Measurements from ENCODE around the gene RHEX.

Gene RHEX

DNA sequence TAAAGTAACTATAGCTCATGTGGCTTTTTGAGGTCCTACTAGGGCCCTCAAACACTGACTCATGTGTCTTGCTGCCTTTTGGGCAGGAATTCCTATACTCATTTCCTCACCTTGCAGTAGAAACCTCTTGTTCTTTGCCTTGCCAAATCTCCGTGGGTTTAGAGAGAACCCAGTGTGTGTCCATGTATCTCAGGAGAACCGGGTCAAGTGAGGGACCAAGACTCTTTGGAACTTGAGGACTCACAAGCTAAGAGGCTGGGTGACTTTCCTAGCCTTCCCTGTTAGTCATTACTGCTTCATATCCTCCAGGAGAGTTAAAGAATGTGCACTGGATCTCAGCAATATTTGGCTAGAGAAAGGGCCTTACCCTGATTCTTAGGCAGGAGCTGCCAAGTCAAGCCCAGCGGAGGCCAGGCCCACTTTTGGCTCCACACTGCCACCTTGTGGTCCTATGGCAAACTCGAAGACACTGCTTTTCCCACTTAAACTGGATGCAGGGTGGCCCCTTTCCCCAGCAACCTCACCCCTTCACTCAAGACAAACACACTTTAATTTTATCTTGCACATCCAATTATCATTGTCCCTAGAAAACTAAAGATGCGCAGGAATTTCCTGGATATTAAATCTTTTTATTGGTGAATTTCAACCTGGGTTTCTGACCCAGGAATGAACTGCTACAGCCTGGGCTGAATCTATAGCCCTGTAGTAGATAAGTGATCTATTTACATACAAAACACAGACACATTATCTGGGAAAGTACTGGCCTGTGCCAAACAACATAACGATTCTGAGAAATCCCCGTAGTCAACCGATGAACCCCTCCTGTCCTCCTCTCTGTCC is 53.6 kb downstream of the RHEX start:
- H3K4me3 ChIP-seq (ENCODE audit: low read length), result no peak overlapping the region
- TF ChIP-seq, protein P1, sequence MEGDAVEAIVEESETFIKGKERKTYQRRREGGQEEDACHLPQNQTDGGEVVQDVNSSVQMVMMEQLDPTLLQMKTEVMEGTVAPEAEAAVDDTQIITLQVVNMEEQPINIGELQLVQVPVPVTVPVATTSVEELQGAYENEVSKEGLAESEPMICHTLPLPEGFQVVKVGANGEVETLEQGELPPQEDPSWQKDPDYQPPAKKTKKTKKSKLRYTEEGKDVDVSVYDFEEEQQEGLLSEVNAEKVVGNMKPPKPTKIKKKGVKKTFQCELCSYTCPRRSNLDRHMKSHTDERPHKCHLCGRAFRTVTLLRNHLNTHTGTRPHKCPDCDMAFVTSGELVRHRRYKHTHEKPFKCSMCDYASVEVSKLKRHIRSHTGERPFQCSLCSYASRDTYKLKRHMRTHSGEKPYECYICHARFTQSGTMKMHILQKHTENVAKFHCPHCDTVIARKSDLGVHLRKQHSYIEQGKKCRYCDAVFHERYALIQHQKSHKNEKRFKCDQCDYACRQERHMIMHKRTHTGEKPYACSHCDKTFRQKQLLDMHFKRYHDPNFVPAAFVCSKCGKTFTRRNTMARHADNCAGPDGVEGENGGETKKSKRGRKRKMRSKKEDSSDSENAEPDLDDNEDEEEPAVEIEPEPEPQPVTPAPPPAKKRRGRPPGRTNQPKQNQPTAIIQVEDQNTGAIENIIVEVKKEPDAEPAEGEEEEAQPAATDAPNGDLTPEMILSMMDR (conservative IDR thresholded peaks at IDR 0.05; ENCODE audit: low read depth, low read length), result peak; percentile 92
- peak; percentile 24 for DNase-seq (ENCODE audit: low read depth)

DNA sequence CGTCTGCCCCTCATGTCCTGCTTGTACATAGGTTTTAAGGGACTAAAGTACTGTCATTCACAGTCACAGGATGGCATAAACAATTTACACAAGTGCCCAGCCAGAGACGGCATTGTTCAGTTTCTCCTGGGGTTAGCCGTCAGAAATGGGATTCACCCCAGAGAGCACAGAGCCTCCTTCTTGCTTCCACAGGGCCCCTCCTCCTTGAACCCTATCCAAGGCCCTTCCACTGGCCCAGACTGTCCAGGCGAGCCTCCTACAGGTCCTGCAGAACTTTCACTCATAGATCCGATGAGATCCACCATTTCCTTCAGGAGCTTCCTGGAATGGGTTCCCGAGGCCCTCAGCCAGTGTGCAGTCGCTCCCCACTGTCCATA is 54.2 kb downstream of the RHEX start:
- no peak for DNase-seq (ENCODE audit: low read depth)
- TF ChIP-seq, protein P1 (conservative IDR thresholded peaks at IDR 0.05; ENCODE audit: low read depth, low read length), result no peak
- no peak overlapping the region for H3K4me3 ChIP-seq (ENCODE audit: low read length)

- TF ChIP-seq, protein P1 (conservative IDR thresholded peaks at IDR 0.05; ENCODE audit: low read depth, low read length), result no peak
- H3K4me3 ChIP-seq (ENCODE audit: low read length), result no peak overlapping the region
- DNase-seq (ENCODE audit: low read depth), result no peak
Measured at GRCh38 chr1:206108635-206109034, 55.7 kb downstream of the RHEX start.

- TF ChIP-seq, protein P1 (conservative IDR thresholded peaks at IDR 0.05; ENCODE audit: low read depth, low read length), result no peak
- H3K4me3 ChIP-seq (ENCODE audit: low read length), result no peak overlapping the region
- DNase-seq (ENCODE audit: low read depth), result no peak
Measured at GRCh38 chr1:206109718-206110117, 56.7 kb downstream of the RHEX start.

- no peak overlapping the region for H3K4me3 ChIP-seq (ENCODE audit: low read length)
- DNase-seq (ENCODE audit: low read depth), result no peak
- TF ChIP-seq, protein P1 (conservative IDR thresholded peaks at IDR 0.05; ENCODE audit: low read depth, low read length), result no peak
Measured at GRCh38 chr1:206110161-206110560, 57.2 kb downstream of the RHEX start.

DNA sequence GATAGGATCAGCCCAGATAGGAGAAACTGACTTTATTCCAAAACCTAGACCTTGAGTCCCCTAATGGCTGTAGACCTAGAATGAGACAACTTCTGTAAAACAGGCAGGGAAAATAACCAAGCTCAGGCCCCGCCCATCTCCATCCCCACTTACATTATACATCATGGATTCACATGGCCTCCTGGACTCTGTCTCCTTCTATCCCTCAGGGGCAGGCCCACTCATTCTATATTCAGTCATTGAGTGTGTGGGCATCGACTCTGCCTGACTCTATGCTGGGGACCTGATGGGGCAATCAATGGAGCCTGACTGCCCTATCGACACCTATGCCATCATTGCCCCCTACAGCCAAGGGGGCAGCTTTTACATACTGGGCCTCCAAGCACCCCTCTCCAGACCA is 57.8 kb downstream of the RHEX start:
- TF ChIP-seq, protein P1 (conservative IDR thresholded peaks at IDR 0.05; ENCODE audit: low read depth, low read length), result no peak
- no peak overlapping the region for H3K4me3 ChIP-seq (ENCODE audit: low read length)
- DNase-seq (ENCODE audit: low read depth), result no peak

GRCh38 chr1:206111271-206111927 is 58.4 kb downstream of the RHEX start:
- H3K4me3 ChIP-seq (ENCODE audit: low read length), result no peak overlapping the region
- TF ChIP-seq, protein P1 (conservative IDR thresholded peaks at IDR 0.05; ENCODE audit: low read depth, low read length), result no peak
- no peak for DNase-seq (ENCODE audit: low read depth)

All from retinal pigment epithelial cell (primary cell).